Measurements from ENCODE around the gene CUL4A.

The CUL4A gene

DNA sequence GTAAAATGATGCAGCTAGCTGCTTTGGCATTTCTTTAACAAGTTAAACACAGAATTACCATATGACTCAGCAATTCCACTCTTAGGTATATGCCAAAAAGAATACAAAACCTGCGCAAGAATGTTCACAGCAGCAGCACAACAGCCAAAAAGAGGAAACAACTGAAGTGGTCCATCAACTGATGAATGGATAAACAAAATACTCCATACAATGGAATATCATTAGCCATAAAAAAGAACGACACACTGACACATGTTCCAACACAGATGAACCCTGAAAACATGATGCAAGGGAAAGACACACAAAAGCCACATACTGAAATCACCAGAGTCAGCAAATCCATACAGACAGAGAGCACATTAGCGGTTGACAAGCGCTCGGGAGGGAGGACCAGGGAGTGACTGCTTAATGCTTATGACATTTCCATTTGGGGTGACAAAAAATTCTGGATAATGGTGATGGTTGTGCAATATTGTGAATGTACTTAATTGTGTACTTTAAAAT, 3.9 kb upstream of the CUL4A start:
- DNase-seq, result no peak
- Histone ChIP-seq H3K27me3 (no peaks in the 10 kb centered on the region), H3K36me3 (peaks cover 0 to 10% (median 0%) of the 10 kb centered on the region in 3 donors), H3K9me3 (no peaks in the 10 kb centered on the region), H3K4me1 (peaks cover 0 to 50% (median 38%) of the 10 kb centered on the region in 4 donors), H3K4me3 (no peak overlapping the region), H3K27ac (no peak overlapping the region)
- TF ChIP-seq, protein P1, sequence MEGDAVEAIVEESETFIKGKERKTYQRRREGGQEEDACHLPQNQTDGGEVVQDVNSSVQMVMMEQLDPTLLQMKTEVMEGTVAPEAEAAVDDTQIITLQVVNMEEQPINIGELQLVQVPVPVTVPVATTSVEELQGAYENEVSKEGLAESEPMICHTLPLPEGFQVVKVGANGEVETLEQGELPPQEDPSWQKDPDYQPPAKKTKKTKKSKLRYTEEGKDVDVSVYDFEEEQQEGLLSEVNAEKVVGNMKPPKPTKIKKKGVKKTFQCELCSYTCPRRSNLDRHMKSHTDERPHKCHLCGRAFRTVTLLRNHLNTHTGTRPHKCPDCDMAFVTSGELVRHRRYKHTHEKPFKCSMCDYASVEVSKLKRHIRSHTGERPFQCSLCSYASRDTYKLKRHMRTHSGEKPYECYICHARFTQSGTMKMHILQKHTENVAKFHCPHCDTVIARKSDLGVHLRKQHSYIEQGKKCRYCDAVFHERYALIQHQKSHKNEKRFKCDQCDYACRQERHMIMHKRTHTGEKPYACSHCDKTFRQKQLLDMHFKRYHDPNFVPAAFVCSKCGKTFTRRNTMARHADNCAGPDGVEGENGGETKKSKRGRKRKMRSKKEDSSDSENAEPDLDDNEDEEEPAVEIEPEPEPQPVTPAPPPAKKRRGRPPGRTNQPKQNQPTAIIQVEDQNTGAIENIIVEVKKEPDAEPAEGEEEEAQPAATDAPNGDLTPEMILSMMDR (IDR thresholded peaks at IDR 0.05), result no peak
- intact Hi-C loops (cut with DNase I; ENCODE audit: low total_unique reads), result loop anchor here (10.0 kb wide), 1 partner anchor 51 kb away; the partner anchor contains the start of gene PROZ

DNA sequence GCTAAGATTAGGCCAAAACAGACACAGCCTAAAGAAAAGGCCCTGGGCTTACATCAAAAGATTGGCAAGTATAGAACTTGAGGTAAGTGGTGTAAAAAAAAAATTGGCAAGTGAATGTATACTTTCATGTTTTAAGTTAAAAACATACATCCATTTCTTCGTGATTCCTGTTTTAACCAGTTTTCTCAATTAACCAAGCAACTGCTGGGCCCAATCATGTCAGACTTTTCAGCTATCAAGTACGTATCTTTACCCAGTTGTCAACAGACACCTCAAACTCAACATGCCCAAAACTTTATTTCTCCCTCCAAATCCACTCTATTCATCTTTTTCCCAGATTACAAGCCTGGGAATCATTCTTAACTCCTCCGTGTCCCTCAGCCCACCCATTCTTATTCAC, 2.0 kb upstream of the CUL4A start:
- TF ChIP-seq, protein P1 (IDR thresholded peaks at IDR 0.05), result no peak
- Histone ChIP-seq H3K27me3 (no peaks in the 10 kb centered on the region), H3K4me3 (peak overlapping the region; percentile 80 to 99), H3K9me3 (no peaks in the 10 kb centered on the region), H3K36me3 (peaks cover 0 to 10% (median 0%) of the 10 kb centered on the region in 3 donors), H3K4me1 (peaks cover 0 to 63% (median 50%) of the 10 kb centered on the region in 4 donors), H3K27ac (peak overlapping the region; percentile 97 to 98)
- no peak for DNase-seq
- intact Hi-C loops (cut with DNase I; ENCODE audit: low total_unique reads), result loop anchor here (10.0 kb wide), 1 partner anchor 53 kb away; the partner anchor contains the start of gene PROZ

- DNase-seq, result peak in 1 of 2 donors; percentile 73
- peaks cover 0 to 63% (median 49%) of the 10 kb centered on the region in 4 donors for H3K4me1 ChIP-seq
- TF ChIP-seq, protein P1 (IDR thresholded peaks at IDR 0.05), result no peak
These were observed 1.5 kb upstream of the CUL4A start for GRCh38 chr13:113207890-113208420.

GRCh38 chr13:113208421-113209335, 735 bp upstream of the CUL4A start, which contains the start of gene PCID2:
Gene PCID2 (minus strand): TSS chr13:113208669. CDS start chr13:113208634, 35 bp downstream.
- Histone ChIP-seq H3K27me3 (no peaks in the 10 kb centered on the region), H3K27ac (peak within 1 kb of the TSS; percentile 97 to 98), H3K9me3 (no peaks in the 10 kb centered on the region), H3K4me3 (peak within 1 kb of the TSS; percentile 80 to 99), H3K36me3 (peaks cover 0 to 10% (median 0%) of the 10 kb centered on the region in 3 donors), H3K4me1 (peaks cover 0 to 59% (median 44%) of the 10 kb centered on the region in 4 donors)
- TF ChIP-seq, protein P1 (IDR thresholded peaks at IDR 0.05), result no peak
- intact Hi-C loops (cut with DNase I; ENCODE audit: low total_unique reads), result loop anchor here (10.0 kb wide), 1 partner anchor 54 kb away; the partner anchor contains the start of gene PROZ
- DNase-seq, result peak; percentile 88 to 92

More at GRCh38 chr13:113207890-113208420, 1.5 kb upstream of the CUL4A start:
- Histone ChIP-seq H3K27me3 (no peaks in the 10 kb centered on the region), H3K36me3 (peaks cover 0 to 10% (median 0%) of the 10 kb centered on the region in 3 donors), H3K4me3 (peak overlapping the region; percentile 80 to 99), H3K9me3 (no peaks in the 10 kb centered on the region), H3K27ac (peak overlapping the region; percentile 97 to 98)
- intact Hi-C loops (cut with DNase I; ENCODE audit: low total_unique reads), result loop anchor here (10.0 kb wide), 1 partner anchor 53 kb away; the partner anchor contains the start of gene PROZ

- peak overlapping the region; percentile 97 to 98 for H3K27ac ChIP-seq
- H3K4me1 ChIP-seq, result peaks cover 0 to 53% (median 36%) of the 10 kb centered on the region in 4 donors
- H3K4me3 ChIP-seq, result peak overlapping the region; percentile 80 to 99
- TF ChIP-seq, protein P1 (IDR thresholded peaks at IDR 0.05), result no peak
- H3K36me3 ChIP-seq, result peaks cover 0 to under 1% (median 0%) of the 10 kb centered on the region in 3 donors
- no peaks in the 10 kb centered on the region for H3K9me3 ChIP-seq
- DNase-seq, result peak; percentile 43 to 72
- intact Hi-C loops (cut with DNase I; ENCODE audit: low total_unique reads), result loop anchor here (10.0 kb wide), 3 partner anchors 55 to 265 kb away; partner anchors contain the start of genes ADPRHL1 and PROZ
- no peaks in the 10 kb centered on the region for H3K27me3 ChIP-seq
These were observed 477 bp downstream of the CUL4A start for GRCh38 chr13:113209759-113210421.
